Stimulated activated CD4-positive, alpha-beta T cell treated with anti-CD3 and anti-CD28 coated beads, Interleukin-15, amount 100 ng/mL, for 48 hours (primary cell): ENCODE results near the gene COA5.

Experiments used
- DNase-seq, 2 donors: peaks; one replicate each; pipeline ENCODE4 v3.0.0-alpha.2; 2020; ENCODE audit warnings: low read depth in 2 of 2

The COA5 gene

GRCh38 chr2:98552499-98553179 is 55.7 kb downstream of the COA5 start:
- no peak for DNase-seq

- DNase-seq: peak; percentile 16 to 26
Observed at GRCh38 chr2:98551316-98551715, 57.0 kb downstream of the COA5 start.

- no peak for DNase-seq
Observed at GRCh38 chr2:98550165-98550564, 58.1 kb downstream of the COA5 start.
